ENCODE results near the gene CLEC20A.

DNA sequence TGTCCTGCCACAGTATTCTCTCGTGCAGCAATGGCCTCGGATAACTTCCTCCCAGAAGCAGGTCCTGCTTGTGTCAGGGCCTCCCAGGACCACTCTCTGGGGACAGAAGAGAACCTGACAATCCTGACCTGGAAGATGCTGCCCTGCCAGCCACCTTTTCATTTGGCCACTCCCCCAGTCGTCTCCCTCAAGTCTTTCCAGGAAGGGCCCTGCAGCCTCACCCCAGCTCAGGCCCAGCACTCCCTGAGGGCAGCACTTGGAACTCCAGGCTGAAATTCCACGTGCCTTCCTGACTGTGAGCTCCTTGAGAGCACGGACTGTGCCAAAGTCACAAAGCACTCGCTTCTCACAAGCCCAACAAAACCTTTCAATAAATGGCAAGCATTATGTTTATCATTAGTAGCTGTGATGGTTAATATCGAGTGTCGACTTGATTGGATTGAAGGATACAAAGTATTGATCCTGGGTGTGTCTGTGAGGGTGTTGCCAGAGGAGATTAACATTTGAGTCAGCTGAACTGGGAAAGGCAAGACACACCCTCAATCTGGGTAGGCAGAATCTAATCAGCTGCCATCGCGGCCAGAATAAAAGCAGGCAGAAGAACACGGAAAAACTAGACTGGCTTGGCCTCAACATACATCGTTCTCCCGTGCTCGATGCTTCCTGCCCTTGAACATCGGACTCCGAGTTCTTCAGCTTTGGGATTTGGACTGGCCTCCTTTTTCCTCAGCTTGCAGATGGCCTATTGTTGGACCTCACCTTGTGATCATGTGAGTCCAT, 2.3 kb upstream of the CLEC20A start:
- TF ChIP-seq, protein P1, sequence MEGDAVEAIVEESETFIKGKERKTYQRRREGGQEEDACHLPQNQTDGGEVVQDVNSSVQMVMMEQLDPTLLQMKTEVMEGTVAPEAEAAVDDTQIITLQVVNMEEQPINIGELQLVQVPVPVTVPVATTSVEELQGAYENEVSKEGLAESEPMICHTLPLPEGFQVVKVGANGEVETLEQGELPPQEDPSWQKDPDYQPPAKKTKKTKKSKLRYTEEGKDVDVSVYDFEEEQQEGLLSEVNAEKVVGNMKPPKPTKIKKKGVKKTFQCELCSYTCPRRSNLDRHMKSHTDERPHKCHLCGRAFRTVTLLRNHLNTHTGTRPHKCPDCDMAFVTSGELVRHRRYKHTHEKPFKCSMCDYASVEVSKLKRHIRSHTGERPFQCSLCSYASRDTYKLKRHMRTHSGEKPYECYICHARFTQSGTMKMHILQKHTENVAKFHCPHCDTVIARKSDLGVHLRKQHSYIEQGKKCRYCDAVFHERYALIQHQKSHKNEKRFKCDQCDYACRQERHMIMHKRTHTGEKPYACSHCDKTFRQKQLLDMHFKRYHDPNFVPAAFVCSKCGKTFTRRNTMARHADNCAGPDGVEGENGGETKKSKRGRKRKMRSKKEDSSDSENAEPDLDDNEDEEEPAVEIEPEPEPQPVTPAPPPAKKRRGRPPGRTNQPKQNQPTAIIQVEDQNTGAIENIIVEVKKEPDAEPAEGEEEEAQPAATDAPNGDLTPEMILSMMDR (IDR thresholded peaks at IDR 0.05): no peak
- TF ChIP-seq POLR2A (IDR thresholded peaks at IDR 0.05): no peak

Measured in body of pancreas (tissue), 4 donors.